ENCODE measurements around the gene TMEM127.
"Not testable (repeated sequence)": the region's sequence is repeated elsewhere in the genome, so short reads cannot be mapped to it uniquely, and the experiment has no call there.

TMEM127 gene

GRCh38 chr2:96265840-96266679 lies at the start of gene TMEM127, which contains the start of gene CIAO1:
Gene TMEM127, minus strand, starts transcription at chr2:96265997. Its CDS starts 616 bp downstream, at chr2:96265381.
Gene CIAO1, plus strand, starts transcription at chr2:96266225. Its CDS starts 126 bp downstream, at chr2:96266351.
- ATAC-seq, result peak; percentile 94
- Mint-ChIP-seq H3K27ac (peak within 1 kb of the TSS; percentile 96), H3K4me1 (peaks cover 46% of the 10 kb centered on the region), H3K36me3 (ENCODE audit: low read depth) (peaks cover 31% of the 10 kb centered on the region), H3K9me3 (no peaks in the 10 kb centered on the region), H3K4me3 (peak within 1 kb of the TSS; percentile 99), H3K27me3 (no peaks in the 10 kb centered on the region)
- peak; percentile 97 for DNase-seq

- peaks cover 44% of the 10 kb centered on the region for H3K4me1 Mint-ChIP-seq
- no peak for DNase-seq
- H3K9me3 Mint-ChIP-seq, result no peaks in the 10 kb centered on the region
- ATAC-seq, result no peak
- no peaks in the 10 kb centered on the region for H3K27me3 Mint-ChIP-seq
- peak overlapping the region; percentile 69 for H3K27ac Mint-ChIP-seq
- peaks cover 9% of the 10 kb centered on the region for H3K36me3 Mint-ChIP-seq (ENCODE audit: low read depth)
- H3K4me3 Mint-ChIP-seq, result peak overlapping the region; percentile 34
Observed at GRCh38 chr2:96315005-96315399, 49.2 kb upstream of the TMEM127 start.

- Mint-ChIP-seq H3K27ac (no peak overlapping the region), H3K36me3 (ENCODE audit: low read depth) (peaks cover 17% of the 10 kb centered on the region), H3K4me1 (peaks cover 33% of the 10 kb centered on the region), H3K9me3 (no peaks in the 10 kb centered on the region), H3K27me3 (no peaks in the 10 kb centered on the region), H3K4me3 (no peak overlapping the region)
- ATAC-seq, result no peak
- no peak for DNase-seq
Observed at GRCh38 chr2:96308248-96308647, 42.5 kb upstream of the TMEM127 start.

GRCh38 chr2:96306370-96306769 lies 40.6 kb upstream of the TMEM127 start:
- ATAC-seq (no peak), DNase-seq (no peak)
- Mint-ChIP-seq H3K4me1 (peaks cover 44% of the 10 kb centered on the region), H3K27me3 (no peaks in the 10 kb centered on the region), H3K4me3 (peak overlapping the region; percentile 100), H3K9me3 (no peaks in the 10 kb centered on the region), H3K27ac (peak overlapping the region; percentile 99), H3K36me3 (ENCODE audit: low read depth) (peaks cover 35% of the 10 kb centered on the region)

- DNase-seq, result peak; percentile 29
- H3K9me3 Mint-ChIP-seq, result no peaks in the 10 kb centered on the region
- H3K4me1 Mint-ChIP-seq, result peaks cover 47% of the 10 kb centered on the region
- peaks cover 39% of the 10 kb centered on the region for H3K36me3 Mint-ChIP-seq (ENCODE audit: low read depth)
- peak overlapping the region; percentile 100 for H3K4me3 Mint-ChIP-seq
- ATAC-seq, result no peak
- no peaks in the 10 kb centered on the region for H3K27me3 Mint-ChIP-seq
- peak overlapping the region; percentile 99 for H3K27ac Mint-ChIP-seq
Observed at GRCh38 chr2:96305979-96306308, 40.1 kb upstream of the TMEM127 start.

GRCh38 chr2:96305091-96305978 lies 39.5 kb upstream of the TMEM127 start, which contains the start of gene SNRNP200:
Gene SNRNP200, minus strand, starts transcription at chr2:96305546. Its CDS starts 109 bp downstream, at chr2:96305437.
- H3K36me3 Mint-ChIP-seq (ENCODE audit: low read depth), result peaks cover 42% of the 10 kb centered on the region

GRCh38 chr2:96304606-96305005 lies 38.8 kb upstream of the TMEM127 start:
- no peaks in the 10 kb centered on the region for H3K9me3 Mint-ChIP-seq
- peak overlapping the region; percentile 99 for H3K27ac Mint-ChIP-seq
- DNase-seq (no peak), ATAC-seq (no peak)
- peaks cover 46% of the 10 kb centered on the region for H3K36me3 Mint-ChIP-seq (ENCODE audit: low read depth)
- H3K4me3 Mint-ChIP-seq, result peak overlapping the region; percentile 100
- no peaks in the 10 kb centered on the region for H3K27me3 Mint-ChIP-seq
- H3K4me1 Mint-ChIP-seq, result peaks cover 47% of the 10 kb centered on the region

More at GRCh38 chr2:96305091-96305978, 39.5 kb upstream of the TMEM127 start, which contains the start of gene SNRNP200:
- Mint-ChIP-seq H3K9me3 (no peaks in the 10 kb centered on the region), H3K4me3 (peak within 1 kb of the TSS; percentile 100), H3K27me3 (no peaks in the 10 kb centered on the region), H3K27ac (peak within 1 kb of the TSS; percentile 99), H3K4me1 (peaks cover 47% of the 10 kb centered on the region)
- ATAC-seq (peak; percentile 97), DNase-seq (peak; percentile 94)

- H3K27ac Mint-ChIP-seq, result peak overlapping the region; percentile 21
- ATAC-seq, result no peak
- peaks cover 72% of the 10 kb centered on the region for H3K36me3 Mint-ChIP-seq (ENCODE audit: low read depth)
- no peaks in the 10 kb centered on the region for H3K9me3 Mint-ChIP-seq
- no peak for DNase-seq
- peaks cover 47% of the 10 kb centered on the region for H3K4me1 Mint-ChIP-seq
- no peaks in the 10 kb centered on the region for H3K27me3 Mint-ChIP-seq
- H3K4me3 Mint-ChIP-seq, result no peak overlapping the region
Observed at GRCh38 chr2:96301865-96302264, 36.1 kb upstream of the TMEM127 start.

GRCh38 chr2:96296925-96297324 lies 31.1 kb upstream of the TMEM127 start:
- H3K36me3 Mint-ChIP-seq (ENCODE audit: low read depth), result peaks cover 84% of the 10 kb centered on the region
- ATAC-seq (no peak), DNase-seq (no peak)
- H3K27ac Mint-ChIP-seq, result no peak overlapping the region
- H3K4me3 Mint-ChIP-seq, result no peak overlapping the region
- no peaks in the 10 kb centered on the region for H3K9me3 Mint-ChIP-seq
- no peaks in the 10 kb centered on the region for H3K27me3 Mint-ChIP-seq
- H3K4me1 Mint-ChIP-seq, result peaks cover 8% of the 10 kb centered on the region

- not testable (repeated sequence) for H3K27ac Mint-ChIP-seq, H3K4me3 Mint-ChIP-seq, ATAC-seq, DNase-seq, H3K9me3 Mint-ChIP-seq, H3K4me1 Mint-ChIP-seq, H3K27me3 Mint-ChIP-seq
- peaks cover 81% of the 10 kb centered on the region for H3K36me3 Mint-ChIP-seq (ENCODE audit: low read depth)
Observed at GRCh38 chr2:96294271-96294670, 28.5 kb upstream of the TMEM127 start.

- Mint-ChIP-seq H3K9me3 (no peaks in the 10 kb centered on the region), H3K27ac (no peak overlapping the region), H3K4me1 (no peaks in the 10 kb centered on the region), H3K36me3 (ENCODE audit: low read depth) (peaks cover 81% of the 10 kb centered on the region), H3K4me3 (no peak overlapping the region), H3K27me3 (no peaks in the 10 kb centered on the region)
- no peak for DNase-seq
- ATAC-seq, result no peak
Observed at GRCh38 chr2:96291751-96292150, 26.0 kb upstream of the TMEM127 start.

- H3K4me3 Mint-ChIP-seq, result no peak overlapping the region
- no peak for ATAC-seq
- peaks cover 74% of the 10 kb centered on the region for H3K36me3 Mint-ChIP-seq (ENCODE audit: low read depth)
Observed at GRCh38 chr2:96287273-96287856, 21.6 kb upstream of the TMEM127 start.

GRCh38 chr2:96276787-96277499 lies 11.1 kb upstream of the TMEM127 start:
- Mint-ChIP-seq H3K4me3 (no peak overlapping the region), H3K27me3 (no peaks in the 10 kb centered on the region), H3K27ac (no peak overlapping the region), H3K36me3 (ENCODE audit: low read depth) (peaks cover 61% of the 10 kb centered on the region), H3K9me3 (no peaks in the 10 kb centered on the region), H3K4me1 (peaks cover 4% of the 10 kb centered on the region)
- ATAC-seq, result no peak
- no peak for DNase-seq

More at GRCh38 chr2:96287273-96287856, 21.6 kb upstream of the TMEM127 start:
- Mint-ChIP-seq H3K27me3 (no peaks in the 10 kb centered on the region), H3K9me3 (no peaks in the 10 kb centered on the region), H3K27ac (no peak overlapping the region), H3K4me1 (no peaks in the 10 kb centered on the region)
- DNase-seq, result no peak
